Measurements from ENCODE around the gene PIK3C2B.
"Not testable (repeated sequence)": the region's sequence is repeated elsewhere in the genome, so short reads cannot be mapped to it uniquely, and the experiment has no call there.

The PIK3C2B gene

DNA sequence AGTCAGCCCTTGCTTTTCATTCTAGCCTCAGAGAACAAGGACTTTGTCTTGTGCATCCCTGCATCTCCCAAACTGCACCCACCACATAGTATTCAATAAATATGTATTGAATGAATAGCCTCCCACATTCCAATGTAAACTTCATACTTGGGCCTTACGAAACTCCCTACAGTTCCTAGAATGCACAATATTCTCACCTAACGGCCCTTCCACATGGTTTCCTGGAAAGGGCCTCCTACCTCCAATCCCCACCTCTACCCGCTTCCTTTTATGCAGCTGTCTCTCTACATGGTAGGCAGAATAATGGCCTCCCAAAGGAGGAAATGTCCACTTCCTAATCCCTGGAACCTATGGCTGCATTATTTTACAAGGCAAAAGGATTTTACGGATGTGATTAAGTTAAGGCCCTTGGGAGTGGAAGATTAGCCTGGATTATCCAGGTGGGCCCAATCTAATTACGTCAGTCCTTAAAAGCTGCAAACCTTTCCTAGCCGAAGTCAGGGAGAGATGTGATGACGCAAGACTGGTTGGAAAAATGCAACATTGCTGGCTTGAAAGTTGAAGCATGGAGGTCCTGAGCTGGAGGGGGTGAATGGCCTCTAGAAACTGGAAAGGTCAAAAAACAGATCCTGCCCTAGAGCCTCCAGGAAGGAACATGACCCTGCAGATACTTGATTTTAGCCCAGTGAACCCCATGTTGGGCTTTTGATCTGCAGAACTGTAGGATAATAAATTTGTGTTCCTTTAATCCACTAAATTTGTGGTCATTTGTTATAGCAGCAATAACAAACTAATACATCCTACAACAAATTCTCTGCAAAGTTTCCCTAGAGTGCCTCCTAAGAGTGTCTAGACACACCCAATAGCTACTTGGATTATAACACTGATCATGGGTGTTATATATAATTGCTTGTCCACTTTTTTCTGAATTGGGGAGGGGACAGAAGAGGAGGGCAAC is 5.2 kb upstream of the PIK3C2B start:
- no peak for ATAC-seq
- Mint-ChIP-seq H3K9me3 (no peaks in the 10 kb centered on the region), H3K27ac (no peak overlapping the region), H3K27me3 (no peaks in the 10 kb centered on the region), H3K36me3 (ENCODE audit: low read depth) (no peaks in the 10 kb centered on the region), H3K4me1 (peaks cover 28% of the 10 kb centered on the region), H3K4me3 (no peak overlapping the region)
- DNase-seq = no peak

GRCh38 chr1:204498981-204499380 is 4.4 kb upstream of the PIK3C2B start:
- peaks cover 28% of the 10 kb centered on the region for H3K4me1 Mint-ChIP-seq
- ATAC-seq (no peak), DNase-seq (no peak)
- no peaks in the 10 kb centered on the region for H3K27me3 Mint-ChIP-seq
- no peak overlapping the region for H3K27ac Mint-ChIP-seq
- H3K4me3 Mint-ChIP-seq = no peak overlapping the region
- no peaks in the 10 kb centered on the region for H3K36me3 Mint-ChIP-seq (ENCODE audit: low read depth)
- no peaks in the 10 kb centered on the region for H3K9me3 Mint-ChIP-seq

DNA sequence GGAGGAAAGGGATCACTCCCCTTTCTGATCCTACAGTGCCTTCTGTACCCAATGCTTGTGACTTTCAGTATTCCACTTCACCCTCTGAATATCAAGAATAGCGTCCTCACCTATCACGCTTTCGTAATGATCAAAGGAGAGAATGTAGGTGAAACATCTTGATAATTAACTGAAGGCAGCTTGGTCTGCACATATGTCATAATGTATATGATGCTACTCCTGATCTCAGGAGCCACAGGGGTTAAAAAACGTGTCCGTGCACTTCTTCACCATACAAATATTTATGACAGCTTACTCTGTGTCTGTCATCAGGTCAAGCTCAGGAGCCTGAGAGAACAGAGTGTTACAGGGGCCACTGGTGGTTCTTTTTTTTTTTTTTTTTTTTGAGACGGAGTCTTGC is 1.2 kb upstream of the PIK3C2B start:
- DNase-seq (no peak), ATAC-seq (no peak)
- Mint-ChIP-seq H3K4me3 (peak overlapping the region; percentile 88), H3K27ac (peak overlapping the region; percentile 62), H3K36me3 (ENCODE audit: low read depth) (no peaks in the 10 kb centered on the region), H3K27me3 (no peaks in the 10 kb centered on the region), H3K9me3 (no peaks in the 10 kb centered on the region), H3K4me1 (peaks cover 47% of the 10 kb centered on the region)

- ATAC-seq (peak; percentile 62), DNase-seq (no peak)
- no peaks in the 10 kb centered on the region for H3K36me3 Mint-ChIP-seq (ENCODE audit: low read depth)
- peaks cover 53% of the 10 kb centered on the region for H3K4me1 Mint-ChIP-seq
- no peaks in the 10 kb centered on the region for H3K27me3 Mint-ChIP-seq
- H3K4me3 Mint-ChIP-seq = peak overlapping the region; percentile 88
- H3K9me3 Mint-ChIP-seq = no peaks in the 10 kb centered on the region
- H3K27ac Mint-ChIP-seq = peak overlapping the region; percentile 89
Measured at GRCh38 chr1:204495078-204495753, 611 bp upstream of the PIK3C2B start.

DNA sequence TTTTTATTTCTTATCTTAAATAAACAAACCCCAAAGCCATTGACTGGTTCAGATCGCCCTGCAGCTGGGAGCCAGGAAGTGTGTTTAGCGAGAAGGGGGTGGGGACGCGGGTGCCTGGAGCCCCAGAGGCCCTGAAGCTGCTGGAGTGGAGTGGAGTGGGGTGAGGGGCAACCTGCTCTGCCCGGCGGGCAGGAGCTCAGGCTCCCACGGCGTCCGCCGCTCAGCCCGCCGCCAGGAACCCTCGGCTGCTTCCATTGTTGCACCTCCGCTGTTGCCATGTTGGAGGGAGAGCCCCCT is 673 bp downstream of the PIK3C2B start:
- Mint-ChIP-seq H3K4me1 (peaks cover 59% of the 10 kb centered on the region), H3K9me3 (no peaks in the 10 kb centered on the region), H3K27me3 (no peaks in the 10 kb centered on the region), H3K4me3 (peak overlapping the region; percentile 88), H3K36me3 (ENCODE audit: low read depth) (no peaks in the 10 kb centered on the region), H3K27ac (peak overlapping the region; percentile 76)
- DNase-seq (peak; percentile 57), ATAC-seq (peak; percentile 42)

DNA sequence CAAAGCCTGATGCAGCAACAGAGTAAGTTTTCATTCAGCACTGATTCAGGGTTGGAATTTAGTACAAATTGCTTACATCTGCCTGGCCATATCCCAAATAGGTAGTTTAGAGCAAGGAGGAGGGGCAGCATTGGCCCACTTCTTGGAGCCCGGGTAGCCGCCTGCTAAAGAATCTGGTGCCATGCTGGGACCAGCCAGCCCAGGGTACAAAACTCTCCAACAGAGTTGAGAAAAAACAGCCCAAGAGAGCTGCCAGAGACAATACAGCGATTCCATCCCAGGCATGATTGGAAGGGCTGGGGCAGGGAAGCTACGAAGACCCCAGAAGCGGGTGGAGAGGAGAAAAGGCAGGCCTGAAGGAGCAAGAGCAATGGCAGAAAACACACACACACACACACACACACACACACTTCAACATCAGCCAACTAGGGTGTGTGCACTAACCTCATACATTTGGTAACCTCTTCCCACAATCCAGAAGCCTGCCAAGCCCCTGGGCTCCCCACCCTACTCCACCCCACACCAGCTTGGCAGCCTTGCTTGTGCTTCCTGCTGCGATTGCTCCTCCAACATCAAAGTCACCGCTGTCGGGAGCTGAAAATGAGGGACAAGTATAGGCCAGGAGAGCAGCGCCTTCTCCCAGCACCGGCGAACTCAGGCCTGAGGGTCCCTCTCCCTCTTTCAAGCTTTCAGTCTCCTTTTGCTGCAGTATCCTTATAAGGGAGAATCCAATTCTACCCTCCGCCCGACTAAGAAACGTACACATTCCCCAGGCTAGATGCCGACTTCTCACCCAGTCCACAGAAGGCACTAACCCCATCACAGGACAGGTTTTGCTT is 1.2 kb downstream of the PIK3C2B start:
- Mint-ChIP-seq H3K4me3 (peak overlapping the region; percentile 88), H3K4me1 (peaks cover 60% of the 10 kb centered on the region), H3K27ac (peak overlapping the region; percentile 76), H3K36me3 (ENCODE audit: low read depth) (no peaks in the 10 kb centered on the region), H3K9me3 (no peaks in the 10 kb centered on the region), H3K27me3 (no peaks in the 10 kb centered on the region)
- ATAC-seq (no peak), DNase-seq (no peak)

DNA sequence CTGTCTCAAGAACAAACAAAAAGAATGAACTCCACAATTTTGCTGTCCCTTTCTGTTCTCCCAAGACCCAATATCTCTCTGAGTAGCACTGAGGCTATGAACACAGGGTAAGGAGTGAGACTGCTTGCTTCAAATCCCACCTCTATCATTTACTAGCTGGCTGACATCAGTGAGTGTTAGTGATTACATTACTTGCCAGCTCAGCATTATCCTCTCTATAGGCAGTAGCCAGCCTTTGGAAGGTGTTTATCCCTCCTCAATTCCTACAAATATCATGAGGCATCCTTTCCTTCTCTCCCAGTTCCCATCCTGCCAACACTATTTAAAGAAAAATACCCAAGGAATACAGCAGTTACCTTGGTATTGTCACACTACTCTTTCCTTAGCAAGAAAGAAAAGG is 3.0 kb downstream of the PIK3C2B start:
- ATAC-seq (no peak), DNase-seq (no peak)
- H3K4me1 Mint-ChIP-seq = peaks cover 62% of the 10 kb centered on the region
- H3K9me3 Mint-ChIP-seq = no peaks in the 10 kb centered on the region
- no peaks in the 10 kb centered on the region for H3K27me3 Mint-ChIP-seq
- H3K4me3 Mint-ChIP-seq = peak overlapping the region; percentile 88
- H3K36me3 Mint-ChIP-seq (ENCODE audit: low read depth) = no peaks in the 10 kb centered on the region
- H3K27ac Mint-ChIP-seq = peak overlapping the region; percentile 8

GRCh38 chr1:204487256-204487615 is 7.4 kb downstream of the PIK3C2B start:
- Mint-ChIP-seq H3K36me3 (ENCODE audit: low read depth) (no peaks in the 10 kb centered on the region), H3K27ac (no peak overlapping the region), H3K4me1 (peaks cover 49% of the 10 kb centered on the region), H3K27me3 (no peaks in the 10 kb centered on the region), H3K4me3 (no peak overlapping the region), H3K9me3 (no peaks in the 10 kb centered on the region)
- DNase-seq (no peak), ATAC-seq (no peak)

DNA sequence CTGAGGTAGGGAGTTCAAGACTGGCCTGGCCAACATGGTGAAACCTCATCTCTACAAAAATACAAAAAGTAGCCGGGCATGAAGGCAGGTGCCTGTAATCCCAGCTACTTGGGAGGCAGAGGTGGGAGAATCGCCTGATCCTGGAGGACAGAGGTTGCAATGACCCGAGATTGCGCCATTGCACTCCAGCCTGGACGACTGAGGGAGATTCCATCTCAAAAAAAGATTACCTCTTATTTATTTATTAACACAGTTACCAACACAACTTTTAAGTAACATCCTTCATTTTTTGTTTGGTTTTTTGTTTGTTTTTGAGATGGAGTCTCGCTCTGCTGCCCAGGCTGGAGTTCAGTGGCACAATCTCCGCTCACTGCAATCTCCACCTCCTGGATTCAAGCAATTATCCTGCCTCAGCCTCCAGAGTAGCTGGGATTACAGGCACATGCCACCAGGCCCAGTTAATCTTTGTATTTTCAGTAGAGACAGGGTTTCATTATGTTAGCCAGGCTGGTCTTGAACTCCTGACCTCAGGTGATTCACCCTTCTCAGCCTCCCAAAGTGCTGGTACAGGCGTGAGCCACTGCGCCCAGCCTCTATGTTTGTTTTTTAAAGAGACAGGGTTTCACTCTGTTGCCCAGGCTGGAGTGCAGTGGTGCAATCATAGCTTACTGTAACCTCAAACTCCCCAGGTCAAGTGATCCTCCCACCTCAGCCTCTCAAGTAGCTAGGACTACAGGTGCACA is 7.9 kb downstream of the PIK3C2B start:
- DNase-seq; H3K36me3 Mint-ChIP-seq (ENCODE audit: low read depth); H3K9me3 Mint-ChIP-seq; H3K27me3 Mint-ChIP-seq; ATAC-seq; H3K27ac Mint-ChIP-seq; H3K4me3 Mint-ChIP-seq: not testable (repeated sequence)
- peaks cover 44% of the 10 kb centered on the region for H3K4me1 Mint-ChIP-seq

DNA sequence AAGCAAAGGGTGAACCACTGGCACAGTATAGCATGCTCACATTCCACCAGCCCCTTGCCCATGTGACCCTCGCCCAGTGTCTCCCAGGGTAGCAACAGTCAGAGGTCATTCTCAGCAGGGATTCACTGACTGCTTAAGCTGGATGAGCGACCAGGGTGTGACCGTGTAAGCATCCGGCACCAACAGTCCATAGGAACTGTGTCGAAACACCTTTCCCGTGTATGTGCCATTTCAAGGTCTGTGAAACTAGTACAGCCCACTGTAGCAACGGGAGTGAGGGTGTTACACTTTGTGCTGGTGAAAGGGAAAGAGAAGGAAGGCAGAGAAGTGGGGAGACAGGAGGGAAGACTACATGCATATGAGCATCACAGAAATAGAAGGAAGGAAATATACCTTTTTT is 10.8 kb downstream of the PIK3C2B start:
- H3K27ac Mint-ChIP-seq = peak overlapping the region; percentile 20
- H3K36me3 Mint-ChIP-seq (ENCODE audit: low read depth) = no peaks in the 10 kb centered on the region
- ATAC-seq (no peak), DNase-seq (no peak)
- H3K27me3 Mint-ChIP-seq = no peaks in the 10 kb centered on the region
- no peaks in the 10 kb centered on the region for H3K9me3 Mint-ChIP-seq
- no peak overlapping the region for H3K4me3 Mint-ChIP-seq
- H3K4me1 Mint-ChIP-seq = peaks cover 56% of the 10 kb centered on the region

GRCh38 chr1:204480515-204480914 is 14.1 kb downstream of the PIK3C2B start:
- peaks cover 1% of the 10 kb centered on the region for H3K36me3 Mint-ChIP-seq (ENCODE audit: low read depth)
- ATAC-seq (peak; percentile 51), DNase-seq (no peak)
- H3K9me3 Mint-ChIP-seq = no peaks in the 10 kb centered on the region
- peak overlapping the region; percentile 26 for H3K27ac Mint-ChIP-seq
- H3K4me3 Mint-ChIP-seq = no peak overlapping the region
- H3K4me1 Mint-ChIP-seq = peaks cover 62% of the 10 kb centered on the region
- no peaks in the 10 kb centered on the region for H3K27me3 Mint-ChIP-seq

DNA sequence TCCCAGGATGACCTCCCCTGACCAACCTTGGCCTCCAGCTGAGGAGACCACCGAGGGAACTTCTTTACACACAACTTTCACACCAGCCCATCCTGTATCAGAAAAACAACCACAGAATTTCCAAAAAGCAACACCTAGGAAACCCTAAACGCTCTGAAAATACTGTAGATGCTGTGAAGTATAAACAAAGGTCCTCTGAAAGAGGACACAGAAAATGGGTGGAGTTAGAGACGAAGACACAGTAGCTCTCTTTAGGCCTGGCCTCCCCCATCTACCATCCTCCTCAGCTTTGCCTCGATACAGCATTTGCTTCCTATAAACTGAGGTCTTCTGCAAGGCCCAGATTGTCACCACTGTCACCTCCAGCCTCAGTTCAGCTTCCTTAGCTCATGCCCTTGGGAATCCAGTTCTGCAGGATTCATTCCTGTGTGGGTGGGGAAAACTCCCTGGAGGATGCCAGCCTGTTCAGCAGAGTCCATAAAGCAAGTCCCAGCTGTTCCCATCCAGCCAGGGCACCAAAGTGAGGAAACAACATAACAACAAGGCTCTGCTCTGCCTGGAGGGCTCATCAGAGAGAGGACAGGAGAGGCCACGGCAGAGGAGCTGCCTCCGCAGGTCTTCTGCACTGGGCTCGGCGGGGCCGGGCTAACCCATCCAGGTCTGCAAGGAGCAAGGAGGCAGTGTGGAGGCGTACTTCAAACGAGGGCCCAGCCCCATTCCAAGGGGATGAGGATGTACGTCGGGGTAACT is 15.0 kb downstream of the PIK3C2B start:
- H3K36me3 Mint-ChIP-seq (ENCODE audit: low read depth) = peaks cover 1% of the 10 kb centered on the region
- ATAC-seq = no peak
- no peaks in the 10 kb centered on the region for H3K27me3 Mint-ChIP-seq
- no peak overlapping the region for H3K27ac Mint-ChIP-seq
- no peak for DNase-seq
- no peak overlapping the region for H3K4me3 Mint-ChIP-seq
- peaks cover 61% of the 10 kb centered on the region for H3K4me1 Mint-ChIP-seq
- H3K9me3 Mint-ChIP-seq = no peaks in the 10 kb centered on the region

GRCh38 chr1:204478921-204479320 is 15.7 kb downstream of the PIK3C2B start:
- ATAC-seq = no peak
- H3K27ac Mint-ChIP-seq = no peak overlapping the region
- no peak overlapping the region for H3K4me3 Mint-ChIP-seq
- H3K27me3 Mint-ChIP-seq = no peaks in the 10 kb centered on the region
- peaks cover 62% of the 10 kb centered on the region for H3K4me1 Mint-ChIP-seq
- no peak for DNase-seq
- H3K36me3 Mint-ChIP-seq (ENCODE audit: low read depth) = peaks cover 1% of the 10 kb centered on the region
- H3K9me3 Mint-ChIP-seq = no peaks in the 10 kb centered on the region
